Activated CD4-positive, alpha-beta T cell treated with anti-CD3 and anti-CD28 coated beads for 48 hours (primary cell): Measurements from ENCODE around the gene EPHA4.

Source experiments
- DNase-seq: peaks from one replicate; pipeline ENCODE4 v3.0.0-alpha.2; 2020

The EPHA4 gene

DNA sequence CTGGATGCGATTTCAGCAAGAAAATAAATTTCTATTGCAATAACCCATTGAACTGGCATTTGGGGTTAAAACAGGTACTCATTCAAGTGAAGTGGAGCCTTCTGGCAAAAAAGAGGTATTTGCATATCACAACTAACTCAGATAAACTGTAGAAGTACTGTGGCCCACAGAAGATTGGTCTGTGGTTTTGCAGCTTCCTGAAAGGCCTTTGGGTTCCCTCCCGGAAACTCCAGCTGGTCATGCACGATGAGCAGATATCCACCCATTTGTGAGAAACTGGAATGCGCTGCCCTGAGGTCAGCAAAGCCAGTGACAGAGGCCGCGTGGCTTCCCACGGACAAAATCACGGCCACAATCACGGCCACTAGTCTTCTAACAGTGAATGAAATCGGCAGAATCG, 106.3 kb downstream of the EPHA4 start:
- peak; percentile 3 for DNase-seq

DNA sequence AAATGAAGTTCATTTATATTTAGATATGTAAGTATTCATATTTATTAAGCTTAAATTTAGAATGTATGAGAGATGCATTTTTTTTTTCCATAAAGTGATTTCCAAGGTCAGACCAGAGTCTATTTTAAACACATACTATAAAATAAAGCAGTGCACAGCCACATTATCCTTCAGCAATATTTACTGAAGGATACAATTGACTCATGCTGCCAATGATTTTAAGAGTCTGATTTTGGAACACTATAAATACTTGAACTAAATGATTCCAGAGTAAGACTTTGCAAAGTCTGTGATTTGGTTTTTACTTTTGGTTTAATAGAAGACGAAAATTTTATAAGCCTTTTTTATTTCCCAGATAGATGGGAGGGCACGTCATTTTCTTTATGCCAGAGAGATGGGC, 107.1 kb downstream of the EPHA4 start:
- no peak for DNase-seq

DNA sequence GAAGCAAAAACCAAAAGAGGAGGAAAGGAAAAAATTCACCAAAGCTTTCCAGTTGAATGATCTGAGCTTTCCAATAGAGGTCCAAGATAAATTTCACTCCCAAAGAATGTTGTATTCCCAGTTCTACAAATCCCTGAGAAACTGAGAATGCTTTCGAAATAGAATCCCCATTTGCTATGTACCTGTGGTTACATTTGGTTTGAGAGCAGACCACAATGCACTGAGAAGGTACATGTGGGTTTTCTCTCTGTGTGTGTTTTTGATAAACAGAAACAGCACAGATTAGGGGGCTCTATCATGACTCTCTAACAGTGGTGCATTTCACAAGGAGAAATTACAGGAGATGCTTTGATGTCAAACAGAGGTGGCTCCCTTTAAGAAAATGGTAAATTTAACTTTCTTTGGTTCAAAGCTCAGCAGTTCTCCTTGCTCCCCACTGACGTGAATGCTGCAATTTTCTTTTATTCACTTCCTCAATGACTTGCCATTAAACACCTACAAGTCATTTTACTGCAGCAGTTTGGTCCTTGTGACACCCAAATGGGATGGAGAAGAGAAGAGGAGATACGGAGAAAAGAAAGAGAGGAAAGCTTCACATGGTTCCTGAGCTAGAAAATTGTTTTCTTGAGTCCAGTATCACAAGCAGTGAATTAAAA, 108.7 kb downstream of the EPHA4 start:
- DNase-seq: no peak

DNA sequence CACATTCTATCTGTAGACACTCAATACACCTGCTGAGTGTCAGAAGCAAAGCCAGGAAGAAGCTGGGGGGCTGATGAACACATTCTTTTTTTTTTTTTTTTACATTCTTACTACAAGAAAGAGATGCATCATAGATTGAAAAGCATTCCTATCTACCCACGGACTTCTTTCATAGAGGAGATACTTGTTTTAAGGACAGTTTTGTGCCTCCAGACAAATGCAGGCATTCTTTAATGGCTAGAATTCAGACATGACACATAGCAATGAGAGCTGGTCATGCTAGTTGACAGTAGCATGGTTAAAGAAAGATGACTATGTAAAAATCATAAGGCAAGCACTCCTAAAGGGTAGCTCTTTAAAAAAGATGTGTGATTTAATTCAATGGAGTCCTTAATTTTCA, 110.2 kb downstream of the EPHA4 start:
- DNase-seq: no peak

DNA sequence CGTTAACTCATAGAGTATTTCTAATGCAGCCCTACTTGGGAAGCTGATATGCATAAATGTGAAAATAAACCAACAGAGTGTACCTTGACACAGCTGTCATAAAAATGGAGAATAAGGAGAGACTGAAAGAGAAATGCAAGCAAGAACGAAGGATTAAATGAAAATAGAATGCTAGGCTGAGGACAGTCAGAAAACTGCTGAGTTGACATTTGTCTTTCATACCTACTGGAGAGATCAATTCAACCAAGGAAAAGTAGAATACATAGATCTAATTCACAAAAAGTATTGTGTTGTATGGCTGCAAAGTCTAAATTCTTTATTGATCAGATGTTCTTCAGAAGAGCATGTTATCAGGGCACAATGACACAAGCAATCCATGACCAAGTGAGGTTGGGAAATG, 112.0 kb downstream of the EPHA4 start:
- no peak for DNase-seq

DNA sequence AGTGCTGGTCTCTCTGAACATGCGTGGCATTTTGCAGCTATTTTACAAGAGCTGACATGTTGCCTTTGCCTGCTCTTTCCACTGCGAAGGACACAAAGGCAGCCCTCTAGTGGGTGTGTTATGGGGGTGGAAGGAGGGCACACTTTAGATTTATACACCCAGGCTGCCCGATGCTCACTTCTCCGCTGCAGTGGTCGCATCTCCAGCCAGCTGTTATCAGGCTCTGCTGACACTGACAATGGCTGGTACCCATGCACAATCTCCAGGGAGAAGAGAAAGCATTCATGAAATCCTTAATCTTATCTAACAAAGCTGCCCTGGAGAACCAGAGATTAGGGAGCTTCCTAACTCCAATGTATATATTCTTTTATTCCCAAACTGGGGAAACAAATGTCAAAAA, 113.5 kb downstream of the EPHA4 start:
- DNase-seq: no peak

DNA sequence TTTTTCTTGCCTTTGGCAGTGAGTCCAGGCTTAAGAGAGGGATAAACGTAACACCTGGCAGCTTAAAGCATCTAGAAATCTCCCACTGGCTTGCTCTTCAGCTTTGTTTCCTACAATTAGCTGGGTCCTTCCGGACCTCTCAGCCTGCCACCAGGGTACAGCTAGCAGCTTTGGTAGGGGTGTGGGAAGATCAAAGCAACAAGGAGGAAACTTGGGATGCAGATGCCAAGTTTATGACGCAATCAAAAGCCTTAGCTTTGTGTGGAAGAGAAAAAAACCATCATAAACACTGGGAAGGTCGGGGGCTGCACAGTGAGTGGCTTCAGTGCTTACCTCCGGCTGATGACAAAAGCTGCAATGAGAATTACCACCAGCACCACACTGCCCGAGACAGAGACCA, 116.9 kb downstream of the EPHA4 start:
- DNase-seq: no peak

DNA sequence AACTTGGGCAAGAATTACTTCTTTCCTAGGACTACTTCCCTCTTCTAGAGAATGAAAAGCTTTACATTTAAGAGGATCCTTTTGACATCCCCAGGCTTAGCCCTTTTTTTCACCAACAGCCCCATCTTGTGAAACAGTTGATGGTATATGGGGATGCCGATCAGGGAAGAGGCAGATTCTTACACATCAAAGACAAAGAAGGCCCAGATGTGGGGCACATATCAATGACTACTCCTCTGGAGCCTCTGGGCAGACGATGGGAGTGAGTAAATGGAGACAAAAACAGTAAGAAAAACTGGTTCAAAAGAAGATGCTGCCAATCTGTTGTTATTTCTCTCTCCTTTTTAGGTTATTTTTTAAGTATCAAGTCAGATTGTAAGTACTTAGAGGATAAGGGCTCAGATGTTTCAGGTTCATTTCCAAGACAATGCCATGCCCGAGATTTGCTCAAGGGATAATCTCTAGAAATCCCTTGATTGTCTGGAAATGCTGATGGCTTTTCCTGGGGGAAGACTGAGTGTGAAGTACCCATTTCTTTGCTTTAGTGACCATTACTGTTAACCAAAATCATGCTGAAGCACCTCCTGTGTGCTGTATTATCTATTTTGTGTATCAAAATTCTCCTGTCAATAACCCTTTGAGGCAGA, 117.5 kb downstream of the EPHA4 start:
- DNase-seq: no peak

DNA sequence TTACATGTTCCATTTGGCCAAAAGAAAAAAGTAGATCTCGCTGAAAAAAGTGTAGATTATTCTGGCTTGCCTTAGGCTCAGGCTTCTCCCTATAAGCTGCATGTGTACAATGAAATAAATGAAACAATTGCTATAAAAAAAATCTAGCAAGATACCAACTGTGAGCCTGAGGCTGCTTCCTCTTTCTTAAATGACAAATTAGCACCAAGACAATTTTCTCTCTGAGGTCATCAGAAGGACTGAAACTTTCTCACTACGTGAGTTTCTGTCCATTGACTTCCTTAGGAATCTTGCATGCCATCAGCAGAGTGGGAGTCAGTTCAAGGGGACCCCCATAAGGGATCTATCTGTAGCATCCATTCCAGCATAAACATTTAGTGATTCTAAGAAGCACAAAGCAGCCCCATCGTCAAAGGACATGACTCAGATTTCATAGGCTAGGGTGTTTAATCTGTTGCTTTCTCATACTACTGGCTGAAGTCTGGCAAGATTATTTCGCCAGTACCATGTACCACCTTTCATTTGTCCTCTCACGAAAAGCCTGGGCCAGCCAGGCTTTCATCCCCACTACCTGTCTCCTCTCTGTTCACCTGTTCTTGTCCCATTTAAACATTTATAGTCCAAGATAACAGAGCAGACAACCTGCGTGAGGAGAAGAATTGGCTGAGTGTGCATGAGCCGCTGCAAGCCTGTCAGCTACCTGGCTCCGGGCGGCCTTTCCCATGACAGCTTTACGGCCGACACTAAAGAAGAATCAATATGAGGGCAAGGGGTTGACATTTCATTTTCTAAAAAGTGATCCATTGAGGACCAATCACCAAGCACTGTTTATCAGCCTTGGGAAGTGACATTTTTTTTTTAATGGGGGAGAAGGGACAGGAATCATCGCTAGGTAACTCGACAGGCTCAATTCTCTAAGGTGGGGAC, 120.0 kb downstream of the EPHA4 start:
- no peak for DNase-seq

DNA sequence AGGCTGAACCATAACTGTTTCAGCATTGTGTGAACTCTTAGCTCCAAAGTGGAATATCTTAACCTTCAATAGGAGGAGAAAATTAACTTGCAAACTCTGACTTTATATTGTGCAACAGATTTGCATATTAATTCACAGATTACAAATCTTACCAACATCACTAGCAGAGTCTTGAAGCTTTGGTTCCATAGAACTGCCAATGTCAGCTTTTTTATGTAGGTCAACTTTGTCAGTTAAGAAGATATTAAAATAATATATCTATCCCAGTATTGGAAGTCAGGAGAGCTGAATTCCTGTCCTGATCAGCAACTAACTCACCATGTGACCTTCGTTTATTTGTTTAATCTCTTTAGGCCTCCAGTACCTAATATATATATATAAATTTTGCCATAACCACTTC, 121.8 kb downstream of the EPHA4 start:
- DNase-seq: no peak

DNA sequence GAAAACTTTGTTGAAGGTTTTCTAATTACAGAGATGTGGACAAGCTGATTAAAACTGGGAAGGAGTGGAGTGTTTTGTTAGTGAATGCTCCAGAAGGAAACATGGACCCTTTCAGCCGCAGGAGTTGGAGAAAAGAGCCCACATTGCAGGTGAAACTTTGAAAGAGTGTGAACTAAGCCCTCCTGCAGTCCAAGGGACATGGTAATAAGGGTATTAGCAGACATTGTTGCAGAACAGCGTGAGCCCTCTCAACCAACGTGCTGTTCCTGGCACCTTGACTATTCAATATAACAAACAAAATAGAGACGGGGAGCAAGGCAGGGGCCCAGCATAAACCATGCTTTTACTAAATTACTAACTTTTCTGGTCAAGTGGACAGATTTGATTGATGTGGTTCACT, 122.7 kb downstream of the EPHA4 start:
- DNase-seq: no peak

DNA sequence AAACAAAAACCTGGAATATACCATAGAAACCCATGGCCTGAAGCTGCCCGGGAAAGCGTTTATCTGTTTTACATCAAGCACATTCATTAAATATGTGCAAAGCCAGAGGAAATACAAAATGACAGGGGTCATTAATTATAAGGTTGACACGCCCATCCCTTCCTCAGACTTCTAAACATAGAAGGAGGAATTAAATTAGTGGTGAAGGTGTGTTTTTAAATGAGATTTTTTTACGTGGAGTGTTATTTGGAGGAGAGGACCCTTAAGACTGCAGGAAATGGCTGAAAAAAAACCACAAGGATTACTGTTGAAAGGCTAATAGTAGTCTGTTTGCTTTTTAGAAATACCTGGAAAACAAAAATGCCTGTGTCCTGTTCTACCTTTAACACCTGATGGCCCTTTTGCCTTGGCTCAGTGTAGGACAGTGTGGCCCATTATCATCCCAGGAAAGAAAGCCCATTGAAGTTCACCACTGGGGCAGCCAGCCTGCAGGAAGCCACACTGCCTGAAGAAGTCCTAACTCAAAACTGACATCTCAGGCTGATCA, 123.2 kb downstream of the EPHA4 start:
- DNase-seq: no peak

DNA sequence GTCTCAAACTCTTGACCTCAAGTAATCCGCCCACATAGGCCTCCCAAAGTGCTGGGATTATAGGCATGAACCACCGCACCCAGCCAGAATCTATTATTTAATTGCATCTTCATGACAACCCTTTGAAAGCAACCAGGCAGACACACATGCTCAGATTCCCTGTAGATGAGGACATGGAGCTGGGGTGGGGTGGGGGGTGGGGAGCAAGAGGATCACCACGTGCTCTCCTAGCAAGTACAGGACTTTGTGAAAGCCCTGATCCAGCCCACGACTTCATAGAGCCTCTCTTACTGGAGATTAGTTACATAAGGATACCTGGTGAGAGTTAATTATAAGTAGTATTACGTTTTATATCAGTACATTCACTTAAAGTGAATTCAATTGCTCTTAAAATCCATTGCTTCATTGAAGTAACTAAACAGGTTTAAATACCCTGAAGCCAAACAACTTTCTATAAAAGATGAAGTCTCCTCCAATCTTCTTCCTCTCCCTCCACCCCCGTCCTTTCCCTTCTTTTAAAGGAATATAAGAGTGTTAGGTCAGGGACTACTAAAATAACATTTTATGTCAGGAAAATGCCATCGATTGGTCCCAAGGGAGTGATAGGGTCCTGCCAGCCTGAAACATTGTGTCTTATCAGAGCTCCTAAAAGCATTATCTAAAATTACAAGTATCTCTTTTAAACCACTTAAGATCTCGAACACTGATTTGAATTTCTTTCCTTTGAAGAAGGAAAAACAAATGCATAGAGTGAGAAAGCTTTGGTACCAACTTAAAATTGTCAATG, 123.9 kb downstream of the EPHA4 start:
- DNase-seq: no peak

DNA sequence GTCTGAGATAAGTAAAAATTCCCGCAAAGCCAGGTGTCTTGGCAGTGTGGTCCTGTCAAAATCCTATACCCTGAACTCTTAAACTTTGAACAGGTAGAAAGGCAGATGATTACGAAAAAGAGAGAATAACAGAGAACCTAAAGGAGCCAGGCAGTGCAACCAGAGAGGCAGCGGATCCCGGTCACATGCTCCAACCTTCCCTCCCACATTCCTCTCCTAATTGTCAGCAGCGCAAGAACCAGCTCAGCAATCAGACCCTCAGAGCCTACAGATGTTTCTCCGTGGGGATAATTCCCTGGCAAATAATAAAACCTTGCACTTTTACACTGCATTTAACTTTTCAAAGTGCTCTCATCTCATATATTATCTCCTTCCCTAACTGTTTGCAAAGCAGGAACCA, 124.8 kb downstream of the EPHA4 start:
- DNase-seq: no peak

DNA sequence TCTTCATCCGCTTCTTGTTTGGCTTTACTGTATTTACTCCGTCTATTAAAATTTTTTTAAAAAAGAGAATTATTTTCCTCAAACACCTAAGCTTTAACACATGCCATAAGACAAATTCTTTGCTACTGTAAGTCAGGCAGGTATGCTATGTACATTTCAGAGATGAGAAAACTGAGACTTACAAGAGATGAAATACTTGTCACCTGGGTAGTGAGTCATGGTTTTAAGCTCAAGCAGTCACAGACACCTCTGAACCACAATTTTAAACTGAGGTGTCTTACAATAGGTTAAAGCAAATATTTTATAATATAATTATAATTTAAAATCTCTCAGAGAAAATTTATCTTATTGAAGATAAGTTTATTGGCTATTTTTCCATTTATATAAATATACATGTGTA, 126.0 kb downstream of the EPHA4 start:
- no peak for DNase-seq

DNA sequence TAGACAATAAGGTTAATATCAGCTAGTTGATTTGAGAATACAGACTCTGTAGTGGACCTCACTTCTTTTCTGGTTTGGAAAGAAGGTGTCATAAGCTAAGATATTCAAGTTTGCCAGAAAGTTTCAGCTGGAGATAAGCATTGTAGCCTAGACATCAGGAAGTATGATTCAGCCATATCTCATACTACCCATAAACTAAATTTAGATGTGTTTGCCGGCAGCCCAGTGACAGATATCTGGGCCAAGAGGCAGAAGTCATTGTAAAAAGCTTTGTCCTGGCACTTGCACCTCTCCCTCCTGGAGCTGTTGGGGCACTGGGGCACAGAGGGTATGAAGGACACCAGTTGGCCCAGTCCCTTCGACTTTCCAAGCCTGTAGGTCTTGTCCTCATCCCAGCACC, 128.0 kb downstream of the EPHA4 start:
- DNase-seq: no peak

DNA sequence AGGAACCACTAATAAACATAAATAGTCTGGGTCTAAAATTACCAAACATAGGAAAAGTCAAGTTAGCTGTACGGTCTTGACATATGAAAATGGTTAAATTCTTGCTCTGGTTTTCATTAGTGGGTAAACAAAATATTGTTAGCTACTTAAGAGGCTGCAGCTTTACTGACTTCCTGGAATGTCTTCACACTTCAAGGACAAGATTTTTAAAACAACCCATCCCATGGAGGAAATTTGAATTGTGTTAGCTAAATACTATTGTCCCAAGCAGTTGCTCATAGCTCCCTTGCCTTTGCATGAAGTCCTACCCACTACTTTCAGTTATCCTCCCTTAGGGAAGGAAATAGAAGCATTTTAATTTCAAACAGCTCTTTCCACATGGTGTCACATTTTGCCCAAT, 128.5 kb downstream of the EPHA4 start:
- DNase-seq: no peak

DNA sequence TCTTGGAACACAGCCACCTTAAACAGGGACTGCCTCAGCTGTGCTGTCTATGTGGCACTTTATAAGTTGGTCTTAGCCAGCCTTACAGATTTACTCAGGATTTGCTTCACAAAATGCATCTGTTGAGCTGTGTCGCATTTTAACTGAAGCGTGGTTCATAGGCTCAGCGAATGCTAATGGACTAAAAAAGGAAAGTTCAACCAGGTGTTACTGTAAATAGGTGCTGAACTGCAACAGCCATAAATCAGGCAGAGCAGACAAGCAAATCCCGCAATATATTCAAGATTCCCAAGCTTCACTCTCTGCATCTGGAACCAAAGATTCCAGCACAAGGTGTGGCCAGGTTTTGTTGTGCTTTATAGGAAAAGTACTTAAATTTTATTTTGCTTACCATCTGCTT, 130.0 kb downstream of the EPHA4 start:
- no peak for DNase-seq

DNA sequence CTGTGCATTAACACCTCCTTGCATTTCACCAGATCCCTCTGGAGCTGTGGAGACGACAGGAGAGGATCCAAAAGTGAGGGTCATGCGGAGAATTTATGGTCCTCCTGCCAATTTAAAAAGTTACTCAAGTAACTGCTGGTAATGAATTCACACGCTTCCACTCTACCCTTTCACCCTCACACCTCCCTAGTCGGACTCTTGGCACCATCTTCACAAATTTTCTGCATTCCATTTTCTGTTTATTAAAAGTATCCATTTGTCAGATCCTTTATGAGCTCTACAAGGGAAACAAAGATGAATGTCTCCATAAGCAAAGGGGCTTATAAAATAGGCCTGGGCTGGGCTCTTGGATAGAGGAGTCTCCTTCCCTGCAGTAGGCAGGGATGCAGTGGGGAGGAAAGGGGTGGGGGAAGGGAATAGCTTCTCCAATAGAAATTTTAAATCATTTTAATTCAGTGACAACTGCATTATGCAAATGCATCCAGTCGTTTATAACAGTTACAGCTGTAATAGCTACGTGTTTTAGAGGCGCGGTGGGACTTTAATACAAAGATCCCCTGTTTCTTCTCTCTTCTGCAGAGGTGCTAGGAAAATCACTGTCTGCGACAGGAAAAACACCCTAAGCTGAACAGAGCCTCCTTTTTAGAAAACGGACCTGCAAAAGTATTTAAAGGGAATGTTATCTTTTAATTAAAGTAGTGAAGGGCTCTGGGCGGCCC, 132.2 kb downstream of the EPHA4 start:
- DNase-seq: no peak

DNA sequence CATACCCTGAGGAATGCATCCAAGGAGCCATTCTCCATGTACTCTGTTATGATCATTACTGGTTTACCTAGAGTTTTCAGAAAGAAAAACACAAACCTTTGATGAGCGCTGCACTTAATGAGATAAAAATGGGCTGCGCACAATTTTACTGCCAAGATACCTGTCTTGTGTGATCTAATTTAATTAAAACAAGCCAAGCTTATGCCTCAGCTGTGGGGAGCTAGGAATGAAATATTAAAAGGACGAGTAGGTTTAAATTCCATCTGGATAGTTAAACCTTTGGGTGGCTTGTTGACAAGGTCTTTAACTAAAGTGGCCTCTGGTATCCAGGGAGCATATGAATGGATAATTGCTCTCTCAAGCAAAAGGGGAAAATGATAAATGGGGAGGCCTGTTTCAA, 135.0 kb downstream of the EPHA4 start:
- DNase-seq: no peak

DNA sequence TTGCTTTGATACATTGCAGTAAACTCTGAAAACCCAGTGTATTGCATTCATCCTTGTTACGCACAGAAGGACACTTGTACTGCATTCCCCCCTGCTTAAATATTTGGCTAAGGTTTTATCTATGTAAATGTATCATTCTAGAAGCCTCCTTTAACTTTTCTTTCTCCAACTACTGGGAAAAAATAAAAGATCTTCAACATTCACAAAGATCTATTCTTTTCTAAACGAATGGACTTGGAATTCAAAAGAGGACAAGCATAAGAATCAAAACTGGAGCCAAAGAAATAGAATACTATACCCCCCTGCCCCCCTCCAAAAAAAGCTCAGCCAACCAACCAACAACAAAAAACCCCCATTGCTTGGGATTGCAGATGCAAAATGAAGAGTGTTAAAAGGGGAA, 136.9 kb downstream of the EPHA4 start:
- no peak for DNase-seq

DNA sequence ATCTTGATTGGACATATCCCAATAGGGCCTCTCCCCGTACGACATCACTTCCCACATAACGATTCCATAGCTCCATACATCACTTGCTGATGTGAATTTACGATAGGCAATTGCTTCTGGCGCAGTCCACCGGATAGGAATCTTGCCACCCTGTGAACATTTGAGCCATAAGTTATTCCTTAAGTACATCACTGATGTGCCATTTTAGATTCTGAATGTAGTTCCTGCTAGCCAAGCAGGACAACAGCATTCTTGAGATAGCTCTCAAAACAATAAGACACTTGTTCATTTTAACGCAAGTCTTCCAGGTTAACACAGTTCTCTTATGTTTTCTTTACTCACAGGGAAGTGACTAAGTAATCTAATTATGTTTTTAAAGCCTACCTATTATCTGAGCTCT, 138.0 kb downstream of the EPHA4 start:
- DNase-seq: no peak
